ENCODE data around the gene PTCD1. TPM values are rescaled to one million over a fixed set of nuclear protein-coding genes. Genes with fewer than 3 reads are reported as not detected.

The PTCD1 gene
- total and polyA plus RNA-seq, 9 of the 15 experiments (the other 6 are each of a cell fraction or from before 2014, with no cell fraction given), result 0.46 to 17.1 (median 6.2) TPM

GRCh38 chr7:99408379-99409191, 30.0 kb downstream of the PTCD1 start, which contains the start of the genes BUD31 and PDAP1 (continued):
- TF ChIP-seq, protein P1, sequence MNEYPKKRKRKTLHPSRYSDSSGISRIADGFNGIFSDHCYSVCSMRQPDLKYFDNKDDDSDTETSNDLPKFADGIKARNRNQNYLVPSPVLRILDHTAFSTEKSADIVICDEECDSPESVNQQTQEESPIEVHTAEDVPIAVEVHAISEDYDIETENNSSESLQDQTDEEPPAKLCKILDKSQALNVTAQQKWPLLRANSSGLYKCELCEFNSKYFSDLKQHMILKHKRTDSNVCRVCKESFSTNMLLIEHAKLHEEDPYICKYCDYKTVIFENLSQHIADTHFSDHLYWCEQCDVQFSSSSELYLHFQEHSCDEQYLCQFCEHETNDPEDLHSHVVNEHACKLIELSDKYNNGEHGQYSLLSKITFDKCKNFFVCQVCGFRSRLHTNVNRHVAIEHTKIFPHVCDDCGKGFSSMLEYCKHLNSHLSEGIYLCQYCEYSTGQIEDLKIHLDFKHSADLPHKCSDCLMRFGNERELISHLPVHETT (CRISPR knock-in tag; conservative IDR thresholded peaks at IDR 0.05 in 1 of 2, IDR thresholded peaks at IDR 0.05 in 1 of 2), result peak in 1 of 2 experiments; percentile 96; a peak in 2 of 4 replicates
- TF ChIP-seq SMARCA5 (IDR thresholded peaks at IDR 0.05), result no peak
- TF ChIP-seq CREBBP (IDR thresholded peaks at IDR 0.05; ENCODE audit: low read depth, low read length), result no peak
- TF ChIP-seq ZNF316 (IDR thresholded peaks at IDR 0.05), result no peak
- TF ChIP-seq ARHGAP35 (IDR thresholded peaks at IDR 0.05; ENCODE audit: partially characterized antibody), result no peak
- TF ChIP-seq GTF2A2 (tag; IDR thresholded peaks at IDR 0.05), result no peak
- peak; percentile 86; the same call in 1 of the 2 replicates for TF ChIP-seq AFF4 (CRISPR knock-in tag; IDR thresholded peaks at IDR 0.05)
- no peak for TF ChIP-seq SRSF9 (IDR thresholded peaks at IDR 0.05; ENCODE audit: borderline replicate concordance, low read depth, low read length)
- TF ChIP-seq RAD21 (CRISPR knock-in tag; conservative IDR thresholded peaks at IDR 0.05 in 1 of 2, IDR thresholded peaks at IDR 0.05 in 1 of 2), result peak; percentile 31 to 42
- TF ChIP-seq, protein P2, sequence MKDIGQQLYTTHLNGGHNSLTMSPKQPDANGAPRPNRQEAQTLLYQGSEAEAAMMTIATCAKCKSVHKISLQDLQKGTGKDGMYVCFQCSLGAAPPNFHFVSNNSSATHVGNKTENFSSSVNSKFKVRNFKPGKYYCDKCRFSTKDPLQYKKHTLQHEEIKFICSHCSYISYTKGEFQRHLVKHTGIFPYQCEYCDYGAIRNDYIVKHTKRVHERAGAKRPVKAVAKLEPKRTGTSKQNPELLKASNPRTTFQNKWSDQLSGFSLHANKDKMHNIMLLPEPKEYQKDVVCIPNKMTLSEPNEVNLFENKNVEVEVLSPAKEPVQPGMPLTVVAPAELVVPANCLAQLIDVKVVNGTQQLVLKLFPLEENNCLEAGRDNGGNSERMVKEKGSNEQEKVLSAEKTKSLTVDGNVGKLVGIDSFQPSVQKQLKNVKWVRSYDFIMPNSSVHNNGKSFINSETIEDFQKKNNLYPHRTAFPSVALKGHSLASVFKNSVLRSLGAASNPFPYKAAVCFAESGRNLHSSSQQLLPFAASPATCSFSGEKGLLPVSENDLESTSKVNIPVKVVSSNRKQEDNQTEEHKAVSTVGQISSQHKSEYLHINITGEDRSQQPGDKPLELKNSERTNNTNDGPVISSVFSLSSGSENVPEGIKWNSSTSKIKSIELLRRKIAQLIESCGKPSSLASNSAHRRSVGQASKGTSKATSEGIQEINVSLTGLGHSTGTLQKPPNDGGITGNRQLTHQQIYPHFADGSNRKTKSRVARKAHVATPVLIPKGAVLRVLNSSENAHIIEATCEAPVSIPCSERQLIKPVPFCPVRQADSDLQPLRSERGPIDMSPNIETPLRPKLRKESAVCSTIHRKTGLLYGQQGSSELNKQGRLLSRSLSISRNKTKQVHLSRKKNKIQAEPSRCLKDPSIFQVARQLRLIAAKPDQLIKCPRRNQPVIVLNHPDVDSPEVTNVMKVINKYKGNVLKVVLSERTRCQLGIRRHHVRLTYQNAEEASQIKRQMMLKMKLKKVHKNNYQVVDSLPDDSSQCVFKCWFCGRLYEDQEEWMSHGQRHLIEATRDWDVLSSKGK (CRISPR knock-in tag; IDR thresholded peaks at IDR 0.05), result no peak
- no peak for TF ChIP-seq SMAD2 (IDR thresholded peaks at IDR 0.05; ENCODE audit: low read depth, low read length)
- 0 out of 2 replicates have a peak, but pooled peaks have one; percentile 70 for TF ChIP-seq CBX1 (IDR thresholded peaks at IDR 0.05; ENCODE audit: low read depth)
- TF ChIP-seq CXXC5 (CRISPR knock-in tag; IDR thresholded peaks at IDR 0.05), result peak; percentile 94
- TF ChIP-seq EP300 (IDR thresholded peaks at IDR 0.05; ENCODE audit: low read length), result peak; percentile 60; the same call in 1 of the 2 replicates
- no peak for TF ChIP-seq TFAM (CRISPR knock-in tag; conservative IDR thresholded peaks at IDR 0.05)
- 0 out of 2 replicates have a peak, but pooled peaks have one; percentile 35 for TF ChIP-seq HNRNPL (IDR thresholded peaks at IDR 0.05; ENCODE audit: low read depth, low read length)
- TF ChIP-seq MAX (CRISPR knock-in tag; IDR thresholded peaks at IDR 0.05), result peak; percentile 81
- no peak for TF ChIP-seq ZNF444 (CRISPR knock-in tag; IDR thresholded peaks at IDR 0.05)
